ENCODE measurements around the gene MMD. TPM values are rescaled to one million over a fixed set of nuclear protein-coding genes. Genes with fewer than 3 reads are reported as not detected.
A peak's percentile ranks its signal among the peaks of the same experiment; 100 is the strongest.

Gene MMD
- total and polyA plus RNA-seq, 2 of the 13 experiments (the other 11 are each of a cell fraction or from before 2014, with no cell fraction given) = 121 to 225 TPM

GRCh38 chr17:55421179-55421934, at the start of gene MMD (continued):
- no peak for TF ChIP-seq TEAD3 (CRISPR knock-in tag; optimal IDR thresholded peaks at IDR 0.05; ENCODE audit: borderline replicate concordance)
- no peak for TF ChIP-seq YEATS2 (CRISPR knock-in tag; IDR thresholded peaks at IDR 0.05; ENCODE audit: borderline replicate concordance)
- 0 out of 2 replicates have a peak, but pooled peaks have one; percentile 11 for TF ChIP-seq TIGD3 (CRISPR knock-in tag; IDR thresholded peaks at IDR 0.05; ENCODE audit: borderline replicate concordance)
- TF ChIP-seq ARID2 (CRISPR knock-in tag; IDR thresholded peaks at IDR 0.05; ENCODE audit: borderline replicate concordance) = no peak
- TF ChIP-seq ELK4 (CRISPR knock-in tag; IDR thresholded peaks at IDR 0.05; ENCODE audit: borderline replicate concordance) = no peak
- no peak for TF ChIP-seq ZBTB33 (CRISPR knock-in tag; IDR thresholded peaks at IDR 0.05)
- TF ChIP-seq DR1 (CRISPR knock-in tag; IDR thresholded peaks at IDR 0.05) = 0 out of 2 replicates have a peak, but pooled peaks have one; percentile 38
- no peak for TF ChIP-seq HOXD1 (CRISPR knock-in tag; IDR thresholded peaks at IDR 0.05)
- no peak for TF ChIP-seq ZFP36L2 (CRISPR knock-in tag; IDR thresholded peaks at IDR 0.05)
- no peak for TF ChIP-seq ZNF207 (IDR thresholded peaks at IDR 0.05; ENCODE audit: borderline replicate concordance)
- TF ChIP-seq ZNF788 (CRISPR knock-in tag; IDR thresholded peaks at IDR 0.05; ENCODE audit: borderline replicate concordance) = peak; percentile 74; the same call in 1 of the 2 replicates
- TF ChIP-seq ZNF724P (CRISPR knock-in tag; IDR thresholded peaks at IDR 0.05; ENCODE audit: borderline replicate concordance) = peak; percentile 13; the same call in 1 of the 2 replicates
- no peak for TF ChIP-seq REPIN1 (CRISPR knock-in tag; IDR thresholded peaks at IDR 0.05; ENCODE audit: borderline replicate concordance, low read depth)
- no peak for TF ChIP-seq TCF7 (IDR thresholded peaks at IDR 0.05; ENCODE audit: low read depth)
- TF ChIP-seq SCMH1 (CRISPR knock-in tag; IDR thresholded peaks at IDR 0.05; ENCODE audit: borderline replicate concordance) = no peak
- no peak for TF ChIP-seq HNF1B (CRISPR knock-in tag; IDR thresholded peaks at IDR 0.05)
- 0 out of 2 replicates have a peak, but pooled peaks have one; percentile 73 for TF ChIP-seq BATF2 (CRISPR knock-in tag; IDR thresholded peaks at IDR 0.05)
- peak; percentile 11; the same call in 1 of the 2 replicates for TF ChIP-seq DNMT1 (CRISPR knock-in tag; IDR thresholded peaks at IDR 0.05)
- TF ChIP-seq PAF1 (CRISPR knock-in tag; IDR thresholded peaks at IDR 0.05) = no peak
- no peak for TF ChIP-seq JUND (CRISPR knock-in tag; IDR thresholded peaks at IDR 0.05)
- TF ChIP-seq MLLT10 (CRISPR knock-in tag; IDR thresholded peaks at IDR 0.05) = 0 out of 2 replicates have a peak, but pooled peaks have one; percentile 56
